ENCODE measurements around the gene DEPDC4.
"Not testable (repeated sequence)": the region's sequence is repeated elsewhere in the genome, so short reads cannot be mapped to it uniquely, and the experiment has no call there.

DEPDC4 gene

DNA sequence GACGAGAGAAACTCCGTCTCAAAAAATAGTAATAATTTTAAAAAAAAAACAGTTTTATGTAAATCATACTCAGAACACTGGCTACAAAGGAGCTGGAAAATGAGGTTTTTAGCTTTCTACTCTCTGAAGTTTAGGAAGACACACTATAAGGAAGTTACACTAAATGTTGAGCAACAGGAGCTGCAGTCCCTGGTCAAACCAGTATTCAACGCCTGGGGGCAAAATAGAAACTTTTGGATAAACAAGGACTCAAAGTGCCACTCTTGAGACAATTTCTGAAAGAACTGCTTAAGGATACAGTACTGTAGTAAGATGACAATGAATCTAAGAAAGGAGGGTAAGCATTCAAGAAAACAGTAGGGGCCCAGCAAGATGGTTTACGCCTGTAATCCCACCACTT is 37.0 kb downstream of the DEPDC4 start:
- no peak overlapping the region for H3K27ac ChIP-seq
- CTCF ChIA-PET: interaction anchor here (0.6 to 1.0 kb wide), 2 partner anchors 78 to 462 kb away, joined by 3 to 8 read pairs; no protein-coding TSS in a partner anchor
- POLR2A ChIA-PET (ENCODE audit: low non-redundant PET): interaction anchor here (0.5 kb wide), 1 partner anchor 8 kb away, joined by 13 read pairs; no protein-coding TSS in a partner anchor
- no peak for TF ChIP-seq CTCF (conservative IDR thresholded peaks at IDR 0.05; ENCODE audit: low read depth)
- DNase-seq (ENCODE audit: low spot score): peak; percentile 37

DNA sequence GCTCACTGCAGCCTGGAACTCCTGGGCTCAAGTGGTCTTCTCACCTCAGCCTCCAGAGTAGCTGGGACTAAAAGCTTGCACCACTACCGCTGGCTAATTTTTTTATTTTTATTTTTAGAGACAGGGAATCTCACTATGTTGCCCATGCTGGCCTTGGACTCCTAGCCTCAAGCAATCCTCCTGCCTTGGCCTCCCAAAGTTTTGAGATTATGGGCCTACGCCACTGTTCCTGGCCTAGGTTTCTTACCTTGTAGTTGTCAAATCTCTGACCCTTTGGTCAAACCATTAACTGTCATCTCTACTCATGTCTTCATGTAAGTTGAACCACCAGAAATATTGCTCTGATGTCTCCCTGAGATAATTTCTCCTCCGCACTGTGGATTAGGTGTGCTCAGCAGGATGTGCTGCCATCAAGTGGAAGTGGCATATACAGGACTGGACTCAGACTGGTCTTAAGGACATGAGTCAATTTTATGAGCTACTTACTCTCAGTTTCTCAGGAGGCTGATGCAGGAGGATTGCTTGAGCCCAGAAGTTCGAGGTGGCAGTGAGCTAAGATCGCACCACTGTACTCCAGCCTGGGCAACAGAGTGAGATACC is 37.7 kb downstream of the DEPDC4 start:
- ChIA-PET CTCF (interaction anchor here (1.0 kb wide), 1 partner anchor 78 kb away, joined by 8 read pairs; no protein-coding TSS in a partner anchor), POLR2A (ENCODE audit: low non-redundant PET) (interaction anchor here (0.5 to 0.6 kb wide), 2 partner anchors 9 to 404 kb away, joined by 11 to 13 read pairs; no protein-coding TSS in a partner anchor)
- DNase-seq (ENCODE audit: low spot score): no peak
- no peak for TF ChIP-seq CTCF (conservative IDR thresholded peaks at IDR 0.05; ENCODE audit: low read depth)
- H3K27ac ChIP-seq: no peak overlapping the region

GRCh38 chr12:100225491-100225890 is 41.4 kb downstream of the DEPDC4 start:
- H3K27ac ChIP-seq: no peak overlapping the region
- ChIA-PET CTCF (no interaction called here), POLR2A (ENCODE audit: low non-redundant PET) (no interaction called here)
- TF ChIP-seq CTCF (conservative IDR thresholded peaks at IDR 0.05; ENCODE audit: low read depth): no peak
- DNase-seq (ENCODE audit: low spot score): peak; percentile 46

- H3K27ac ChIP-seq; POLR2A ChIA-PET (ENCODE audit: low non-redundant PET); CTCF ChIA-PET; DNase-seq (ENCODE audit: low spot score): not testable (repeated sequence)
Measured at GRCh38 chr12:100222173-100222572, 44.7 kb downstream of the DEPDC4 start.

DNA sequence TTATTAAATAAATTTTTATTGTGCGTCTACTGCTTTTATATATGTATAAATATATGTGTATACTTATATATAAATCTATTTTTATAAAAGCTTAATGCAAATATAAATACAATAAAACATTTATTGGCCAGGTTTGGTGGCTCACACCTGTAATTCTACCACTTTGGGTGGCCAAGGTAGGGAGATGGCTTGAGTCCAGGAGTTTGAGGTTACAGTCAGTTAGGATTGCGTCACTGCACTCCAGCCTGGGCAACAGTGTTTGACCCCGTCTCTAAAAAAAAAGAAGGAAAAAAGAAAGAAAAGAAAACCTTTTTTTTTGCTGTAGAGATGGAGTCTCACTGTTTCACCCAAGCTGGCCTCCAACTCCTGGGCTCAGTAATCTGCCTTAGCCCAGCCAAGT is 45.4 kb downstream of the DEPDC4 start:
- POLR2A ChIA-PET (ENCODE audit: low non-redundant PET): no interaction called here
- no peak for DNase-seq (ENCODE audit: low spot score)
- no peak for TF ChIP-seq CTCF (conservative IDR thresholded peaks at IDR 0.05; ENCODE audit: low read depth)
- CTCF ChIA-PET: no interaction called here
- no peak overlapping the region for H3K27ac ChIP-seq

- ChIA-PET POLR2A (ENCODE audit: low non-redundant PET) (no interaction called here), CTCF (no interaction called here)
- DNase-seq (ENCODE audit: low spot score): no peak
- no peak overlapping the region for H3K27ac ChIP-seq
- no peak for TF ChIP-seq CTCF (conservative IDR thresholded peaks at IDR 0.05; ENCODE audit: low read depth)
Measured at GRCh38 chr12:100219328-100220109, 47.4 kb downstream of the DEPDC4 start.

GRCh38 chr12:100216337-100216736 is 50.5 kb downstream of the DEPDC4 start:
- no peak for DNase-seq (ENCODE audit: low spot score)
- H3K27ac ChIP-seq: no peak overlapping the region
- TF ChIP-seq CTCF (conservative IDR thresholded peaks at IDR 0.05; ENCODE audit: low read depth): no peak
- POLR2A ChIA-PET (ENCODE audit: low non-redundant PET): no interaction called here
- CTCF ChIA-PET: no interaction called here
